ENCODE results near the gene ZNF415. TPM values are rescaled to one million over a fixed set of nuclear protein-coding genes. Genes with fewer than 3 reads are reported as not detected.

Gene ZNF415
- total RNA-seq, result 0.39 and 0.41 TPM in 2 replicates

DNA sequence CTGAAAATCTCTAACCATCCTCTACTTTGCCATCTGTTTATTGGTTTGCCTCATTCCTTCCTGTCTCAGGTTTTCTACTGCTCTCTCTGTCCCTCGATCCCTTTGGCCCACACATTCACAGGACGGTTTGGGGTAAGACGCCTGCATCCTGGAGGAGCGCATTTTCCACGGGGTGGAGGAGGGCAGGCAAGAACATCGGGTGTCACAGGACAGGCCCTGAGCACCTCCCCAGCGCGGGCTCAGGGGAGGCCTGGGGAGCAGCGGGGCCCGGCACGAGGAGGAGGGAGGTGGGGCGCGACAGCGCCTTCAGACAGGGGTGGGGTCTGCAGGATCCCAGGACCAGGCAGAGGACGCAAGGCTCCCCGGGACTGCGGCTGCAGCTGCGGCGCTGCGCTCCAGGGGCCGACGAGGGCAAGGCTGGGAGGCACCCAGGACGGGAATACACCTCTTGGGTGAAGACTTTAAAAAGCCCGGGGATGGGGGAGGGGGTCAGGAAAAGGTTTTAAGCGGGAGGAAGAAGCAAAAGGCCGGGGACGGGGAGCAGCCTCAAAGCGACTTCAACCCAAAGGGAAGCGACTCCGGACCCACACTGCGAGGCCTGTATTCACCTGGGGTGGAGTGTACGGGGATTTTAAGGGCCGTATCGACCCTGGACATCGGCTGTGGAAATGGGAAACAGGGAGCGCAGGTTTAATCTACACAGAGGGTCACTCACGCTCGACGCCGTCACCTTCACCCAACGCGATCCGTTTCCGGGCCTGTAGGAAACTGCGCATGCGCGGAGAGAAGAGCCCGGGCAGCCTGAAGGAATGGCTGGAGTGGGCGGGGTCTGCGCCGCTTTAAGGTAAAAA, at the start of gene ZNF415:
Gene ZNF415 (minus strand): TSS at position 770 of the 851 bp plus-strand sequence. CDS start 10,234 bp downstream, outside the sequence.
- peak; percentile 34 for DNase-seq (ENCODE audit: low spot score)
- no peak within 1 kb of the TSS for H3K27ac Mint-ChIP-seq
- peak within 1 kb of the TSS; percentile 52 for H3K4me3 Mint-ChIP-seq (ENCODE audit: low read depth)
- peaks cover 2% of the 10 kb centered on the region for H3K27me3 Mint-ChIP-seq (ENCODE audit: low read depth)
- peaks cover 4% of the 10 kb centered on the region for H3K36me3 Mint-ChIP-seq (ENCODE audit: low read depth)
- no peaks in the 10 kb centered on the region for H3K4me1 Mint-ChIP-seq (ENCODE audit: low read depth)
- intact Hi-C loops (cut with micrococcal nuclease), result no loop called here
- H3K9me3 Mint-ChIP-seq, result peaks cover 71% of the 10 kb centered on the region

GRCh38 chr19:53182202-53182601, 49.5 kb upstream of the ZNF415 start:
- intact Hi-C loops (cut with micrococcal nuclease), result no loop called here
- Mint-ChIP-seq H3K9me3 (peaks cover 55% of the 10 kb centered on the region), H3K36me3 (ENCODE audit: low read depth) (peaks cover 58% of the 10 kb centered on the region), H3K4me3 (ENCODE audit: low read depth) (no peak overlapping the region), H3K27me3 (ENCODE audit: low read depth) (no peaks in the 10 kb centered on the region), H3K4me1 (ENCODE audit: low read depth) (no peaks in the 10 kb centered on the region), H3K27ac (no peak overlapping the region)
- no peak for DNase-seq (ENCODE audit: low spot score)

DNA sequence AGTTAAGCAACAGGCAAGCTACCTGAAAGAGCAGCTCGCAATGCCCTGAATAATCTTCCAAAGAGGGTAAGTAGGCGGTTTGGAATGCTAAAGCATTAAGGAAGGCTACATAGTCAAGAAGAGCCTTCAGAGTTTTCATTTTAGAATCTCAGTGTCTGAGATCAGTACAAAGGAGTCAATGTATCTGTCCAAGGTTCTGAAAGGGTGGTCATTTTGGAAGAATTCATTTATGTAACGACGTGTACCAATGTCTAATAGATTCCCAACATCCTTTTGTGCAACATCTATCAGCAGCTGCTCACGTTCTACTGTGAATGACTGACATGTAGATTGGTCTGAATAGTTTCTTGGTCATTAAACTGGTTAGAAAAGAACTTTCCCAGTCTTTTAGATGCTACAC, 45.3 kb upstream of the ZNF415 start:
- H3K9me3 Mint-ChIP-seq, result peaks cover 67% of the 10 kb centered on the region
- H3K27me3 Mint-ChIP-seq (ENCODE audit: low read depth), result no peaks in the 10 kb centered on the region
- H3K4me1 Mint-ChIP-seq (ENCODE audit: low read depth), result no peaks in the 10 kb centered on the region
- peaks cover 50% of the 10 kb centered on the region for H3K36me3 Mint-ChIP-seq (ENCODE audit: low read depth)
- H3K4me3 Mint-ChIP-seq (ENCODE audit: low read depth), result no peak overlapping the region
- intact Hi-C loops (cut with micrococcal nuclease), result no loop called here
- DNase-seq (ENCODE audit: low spot score), result no peak
- H3K27ac Mint-ChIP-seq, result no peak overlapping the region

- Mint-ChIP-seq H3K36me3 (ENCODE audit: low read depth) (peaks cover 17% of the 10 kb centered on the region), H3K4me3 (ENCODE audit: low read depth) (no peak overlapping the region), H3K27ac (no peak overlapping the region), H3K27me3 (ENCODE audit: low read depth) (no peaks in the 10 kb centered on the region), H3K4me1 (ENCODE audit: low read depth) (no peaks in the 10 kb centered on the region), H3K9me3 (peaks cover 64% of the 10 kb centered on the region)
- no peak for DNase-seq (ENCODE audit: low spot score)
- intact Hi-C loops (cut with micrococcal nuclease), result no loop called here
Observed at GRCh38 chr19:53172889-53173288, 40.2 kb upstream of the ZNF415 start.

DNA sequence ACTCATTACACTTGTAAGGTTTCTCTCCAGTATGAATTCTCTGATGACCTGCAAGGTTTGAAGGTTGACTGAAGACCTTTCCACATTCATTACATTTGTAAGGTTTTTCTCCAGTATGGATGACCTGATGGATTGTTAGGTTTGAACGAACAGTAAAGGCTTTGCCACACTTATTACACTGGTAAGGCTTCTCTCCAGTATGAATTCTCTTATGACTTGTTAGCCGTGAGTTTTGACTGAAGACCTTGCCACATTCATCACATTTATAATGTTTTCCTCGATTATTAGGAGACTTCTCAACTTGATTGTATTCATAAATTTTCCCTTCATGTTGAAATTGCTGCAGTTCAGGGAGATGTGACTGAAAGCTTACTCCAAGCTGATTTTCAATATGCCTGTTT, 33.0 kb upstream of the ZNF415 start:
- Mint-ChIP-seq H3K36me3 (ENCODE audit: low read depth) (peaks cover 16% of the 10 kb centered on the region), H3K4me1 (ENCODE audit: low read depth) (no peaks in the 10 kb centered on the region), H3K27me3 (ENCODE audit: low read depth) (no peaks in the 10 kb centered on the region), H3K27ac (no peak overlapping the region), H3K9me3 (peaks cover 56% of the 10 kb centered on the region), H3K4me3 (ENCODE audit: low read depth) (no peak overlapping the region)
- DNase-seq (ENCODE audit: low spot score), result no peak
- intact Hi-C loops (cut with micrococcal nuclease), result no loop called here

GRCh38 chr19:53161123-53161522, 28.4 kb upstream of the ZNF415 start:
- no peaks in the 10 kb centered on the region for H3K27me3 Mint-ChIP-seq (ENCODE audit: low read depth)
- H3K4me1 Mint-ChIP-seq (ENCODE audit: low read depth), result peaks cover 10% of the 10 kb centered on the region
- no peak overlapping the region for H3K4me3 Mint-ChIP-seq (ENCODE audit: low read depth)
- H3K36me3 Mint-ChIP-seq (ENCODE audit: low read depth), result peaks cover 31% of the 10 kb centered on the region
- no peak for DNase-seq (ENCODE audit: low spot score)
- intact Hi-C loops (cut with micrococcal nuclease), result no loop called here
- no peak overlapping the region for H3K27ac Mint-ChIP-seq
- peaks cover 52% of the 10 kb centered on the region for H3K9me3 Mint-ChIP-seq

DNA sequence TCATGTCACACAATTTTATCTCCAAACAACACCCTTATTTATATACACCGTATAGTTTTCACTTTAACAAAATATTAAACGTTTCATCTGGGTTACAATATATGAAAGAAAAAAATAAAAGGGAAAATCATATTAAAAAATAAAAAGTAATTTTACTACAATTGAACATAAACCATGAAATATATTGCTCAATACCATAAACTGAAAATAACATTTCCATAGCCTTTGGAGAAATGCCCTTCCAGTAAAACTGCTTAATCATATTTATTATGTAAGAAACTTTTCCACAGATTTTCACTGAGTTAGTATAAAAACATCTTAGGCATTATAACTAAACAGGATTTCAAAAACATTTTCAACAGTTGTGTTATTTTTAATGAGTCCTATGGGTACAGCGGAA, 27.6 kb upstream of the ZNF415 start:
- H3K4me3 Mint-ChIP-seq (ENCODE audit: low read depth), result no peak overlapping the region
- peaks cover 44% of the 10 kb centered on the region for H3K9me3 Mint-ChIP-seq
- H3K36me3 Mint-ChIP-seq (ENCODE audit: low read depth), result peaks cover 28% of the 10 kb centered on the region
- peaks cover 10% of the 10 kb centered on the region for H3K4me1 Mint-ChIP-seq (ENCODE audit: low read depth)
- intact Hi-C loops (cut with micrococcal nuclease), result no loop called here
- DNase-seq (ENCODE audit: low spot score), result no peak
- no peaks in the 10 kb centered on the region for H3K27me3 Mint-ChIP-seq (ENCODE audit: low read depth)
- no peak overlapping the region for H3K27ac Mint-ChIP-seq

DNA sequence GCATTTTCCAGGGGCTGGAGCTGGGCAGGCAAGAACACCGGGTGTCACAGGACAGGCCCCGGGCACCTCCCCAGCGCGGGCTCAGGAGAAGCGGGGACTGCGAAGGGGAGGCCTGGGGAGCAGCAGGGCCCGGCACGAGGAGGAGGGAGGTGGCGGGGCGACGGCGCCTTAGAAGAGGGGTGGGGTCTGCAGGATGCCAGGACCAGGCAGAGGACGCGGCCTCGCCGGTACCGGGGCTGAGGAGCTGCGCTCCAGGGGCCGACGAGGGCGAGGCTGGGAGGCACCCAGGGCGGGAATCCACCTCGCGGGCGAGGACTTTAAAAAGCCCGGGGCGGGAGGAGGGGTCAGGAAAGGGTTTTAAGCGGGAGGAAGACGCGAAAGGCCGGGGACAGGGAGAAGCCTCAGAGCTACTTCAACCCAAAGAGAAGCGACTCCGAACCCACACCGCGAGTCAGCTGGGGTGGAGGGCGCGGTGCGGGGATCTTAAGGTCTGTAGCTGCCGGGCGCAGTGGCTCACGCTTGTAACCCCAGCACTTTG, 25.5 kb upstream of the ZNF415 start:
- peak; percentile 9 for DNase-seq (ENCODE audit: low spot score)
- Mint-ChIP-seq H3K27ac (peak overlapping the region; percentile 46), H3K36me3 (ENCODE audit: low read depth) (peaks cover 44% of the 10 kb centered on the region), H3K4me1 (ENCODE audit: low read depth) (peaks cover 10% of the 10 kb centered on the region), H3K4me3 (ENCODE audit: low read depth) (peak overlapping the region; percentile 81), H3K27me3 (ENCODE audit: low read depth) (no peaks in the 10 kb centered on the region), H3K9me3 (peaks cover 51% of the 10 kb centered on the region)
- intact Hi-C loops (cut with micrococcal nuclease), result loop anchor here (1.0 to 2.0 kb wide), 2 partner anchors 35 to 55 kb away; partner anchors contain the start of genes ZNF160 and ZNF665

DNA sequence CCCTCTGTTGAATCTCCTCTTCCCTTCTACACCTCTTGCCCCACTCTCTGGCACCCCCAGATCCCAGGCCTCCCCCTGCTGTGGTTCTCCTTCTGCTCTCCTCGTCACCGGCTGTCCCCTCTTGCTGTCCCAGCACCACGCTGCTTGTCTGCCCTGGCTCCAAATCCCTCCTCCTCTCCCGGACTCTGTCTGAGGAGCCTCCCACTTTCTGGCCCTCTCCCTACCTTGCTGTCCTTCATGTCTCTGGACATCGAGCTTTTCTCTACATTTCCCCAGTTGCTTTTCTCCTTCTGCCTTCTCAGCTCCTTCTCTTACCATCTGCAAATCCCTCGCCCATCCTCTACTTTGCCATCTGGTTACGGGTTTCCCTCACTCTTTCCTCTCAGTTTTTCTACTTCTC, 24.9 kb upstream of the ZNF415 start:
- peaks cover 10% of the 10 kb centered on the region for H3K4me1 Mint-ChIP-seq (ENCODE audit: low read depth)
- intact Hi-C loops (cut with micrococcal nuclease), result loop anchor here (1.0 to 2.0 kb wide), 2 partner anchors 36 to 55 kb away; partner anchors contain the start of genes ZNF160 and ZNF665
- H3K27me3 Mint-ChIP-seq (ENCODE audit: low read depth), result no peaks in the 10 kb centered on the region
- no peak for DNase-seq (ENCODE audit: low spot score)
- H3K9me3 Mint-ChIP-seq, result peaks cover 51% of the 10 kb centered on the region
- H3K4me3 Mint-ChIP-seq (ENCODE audit: low read depth), result peak overlapping the region; percentile 81
- H3K36me3 Mint-ChIP-seq (ENCODE audit: low read depth), result peaks cover 49% of the 10 kb centered on the region
- no peak overlapping the region for H3K27ac Mint-ChIP-seq

DNA sequence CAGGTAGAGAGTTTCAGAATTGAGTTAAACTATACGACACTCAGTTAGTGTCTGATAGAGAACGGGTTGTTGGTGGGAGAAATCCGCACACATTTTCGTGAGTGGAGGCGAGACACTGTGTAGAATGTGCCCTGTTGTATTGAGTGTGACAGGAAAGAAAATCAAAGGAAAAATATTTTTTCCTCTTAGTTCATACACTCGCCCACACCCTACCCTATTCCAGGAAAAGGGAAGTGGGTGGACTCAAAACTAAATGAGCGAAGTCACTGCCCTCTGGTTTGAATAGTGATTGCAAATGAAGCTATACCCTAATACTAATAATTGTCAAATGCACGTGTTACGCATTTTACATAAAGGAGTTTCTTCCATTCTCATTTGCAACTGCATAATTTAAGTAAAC, 24.1 kb upstream of the ZNF415 start:
- peak overlapping the region; percentile 81 for H3K4me3 Mint-ChIP-seq (ENCODE audit: low read depth)
- H3K9me3 Mint-ChIP-seq, result peaks cover 48% of the 10 kb centered on the region
- H3K4me1 Mint-ChIP-seq (ENCODE audit: low read depth), result peaks cover 10% of the 10 kb centered on the region
- no peak for DNase-seq (ENCODE audit: low spot score)
- H3K36me3 Mint-ChIP-seq (ENCODE audit: low read depth), result peaks cover 53% of the 10 kb centered on the region
- H3K27ac Mint-ChIP-seq, result no peak overlapping the region
- intact Hi-C loops (cut with micrococcal nuclease), result no loop called here
- H3K27me3 Mint-ChIP-seq (ENCODE audit: low read depth), result no peaks in the 10 kb centered on the region

DNA sequence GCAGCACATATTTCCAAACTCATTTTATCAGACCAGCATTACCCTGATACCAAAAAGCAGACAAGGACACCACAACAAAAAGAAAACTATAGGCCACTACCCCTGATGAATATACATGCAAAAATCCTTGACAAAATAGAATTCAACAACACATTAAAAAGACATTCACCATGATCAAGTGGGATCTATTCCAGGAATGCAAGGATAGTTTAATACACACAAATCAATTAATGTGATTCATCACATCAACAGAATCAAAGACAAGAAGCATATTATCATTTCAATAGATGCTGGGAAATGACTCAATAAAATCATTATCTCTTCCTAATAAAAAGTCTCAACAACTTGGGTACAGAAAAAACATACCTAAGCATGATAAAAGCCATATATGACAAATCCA, 14.9 kb upstream of the ZNF415 start:
- H3K36me3 Mint-ChIP-seq (ENCODE audit: low read depth), result peaks cover 82% of the 10 kb centered on the region
- H3K27me3 Mint-ChIP-seq (ENCODE audit: low read depth), result no peaks in the 10 kb centered on the region
- intact Hi-C loops (cut with micrococcal nuclease), result no loop called here
- no peak for DNase-seq (ENCODE audit: low spot score)
- H3K4me3 Mint-ChIP-seq (ENCODE audit: low read depth), result no peak overlapping the region
- peaks cover 70% of the 10 kb centered on the region for H3K9me3 Mint-ChIP-seq
- no peak overlapping the region for H3K27ac Mint-ChIP-seq
- no peaks in the 10 kb centered on the region for H3K4me1 Mint-ChIP-seq (ENCODE audit: low read depth)

DNA sequence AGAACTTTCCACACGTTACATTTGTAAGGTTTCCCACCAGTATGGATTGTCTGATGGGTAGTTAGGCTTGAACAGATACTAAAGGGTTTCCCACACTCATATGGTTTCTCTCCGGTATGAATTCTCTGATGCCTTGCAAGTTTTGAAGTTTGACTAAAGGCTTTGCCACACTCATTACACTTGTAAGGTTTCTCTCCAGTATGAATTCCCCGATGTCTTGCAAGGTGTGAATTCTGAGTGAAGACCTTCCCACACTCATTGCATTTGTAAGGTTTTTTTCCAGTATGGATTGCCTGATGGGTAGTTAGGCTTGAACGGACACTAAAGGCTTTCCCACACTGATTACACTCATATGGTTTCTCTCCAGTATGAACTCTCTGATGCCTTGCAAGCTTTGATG, 7.6 kb upstream of the ZNF415 start:
- no peak for DNase-seq (ENCODE audit: low spot score)
- H3K4me1 Mint-ChIP-seq (ENCODE audit: low read depth), result no peaks in the 10 kb centered on the region
- H3K9me3 Mint-ChIP-seq, result peaks cover 69% of the 10 kb centered on the region
- intact Hi-C loops (cut with micrococcal nuclease), result no loop called here
- H3K36me3 Mint-ChIP-seq (ENCODE audit: low read depth), result peaks cover 51% of the 10 kb centered on the region
- no peak overlapping the region for H3K27ac Mint-ChIP-seq
- no peak overlapping the region for H3K4me3 Mint-ChIP-seq (ENCODE audit: low read depth)
- H3K27me3 Mint-ChIP-seq (ENCODE audit: low read depth), result no peaks in the 10 kb centered on the region

DNA sequence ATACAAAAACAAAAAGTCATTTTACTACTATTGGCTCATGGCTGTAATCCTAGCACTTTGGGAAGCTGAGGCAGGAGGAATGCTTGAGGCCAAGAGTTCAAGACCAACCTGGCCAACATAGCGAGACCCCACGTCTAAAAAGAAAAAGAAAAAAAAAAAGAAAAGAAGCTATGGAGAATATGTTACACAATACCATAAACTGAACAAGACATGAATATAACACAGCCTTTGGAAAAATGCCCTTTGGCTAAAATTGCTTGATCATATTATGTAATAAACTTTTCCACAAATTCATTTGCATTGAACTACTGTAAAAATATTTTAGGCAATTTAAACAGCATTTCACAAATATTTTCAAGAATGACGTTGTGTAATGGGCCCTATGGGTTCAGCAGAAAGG, 3.7 kb upstream of the ZNF415 start:
- H3K27me3 Mint-ChIP-seq (ENCODE audit: low read depth), result peaks cover 2% of the 10 kb centered on the region
- H3K9me3 Mint-ChIP-seq, result peaks cover 66% of the 10 kb centered on the region
- intact Hi-C loops (cut with micrococcal nuclease), result no loop called here
- H3K27ac Mint-ChIP-seq, result no peak overlapping the region
- DNase-seq (ENCODE audit: low spot score), result no peak
- H3K4me1 Mint-ChIP-seq (ENCODE audit: low read depth), result no peaks in the 10 kb centered on the region
- H3K4me3 Mint-ChIP-seq (ENCODE audit: low read depth), result no peak overlapping the region
- H3K36me3 Mint-ChIP-seq (ENCODE audit: low read depth), result peaks cover 18% of the 10 kb centered on the region
